Stimulated activated naive CD4-positive, alpha-beta T cell (primary cell): ENCODE measurements around the gene CCDC201.
"Not testable (repeated sequence)": the region's sequence is repeated elsewhere in the genome, so short reads cannot be mapped to it uniquely, and the experiment has no call there.

Experiments
- DNase-seq, 6 experiments: peaks; one replicate each; lab custom pipeline; 2025; lab: John Stamatoyannopoulos, UW

CCDC201 gene

GRCh38 chr7:45874408-45875131 lies 1.7 kb upstream of the CCDC201 start:
- DNase-seq: no peak

- DNase-seq: no peak
Measured at GRCh38 chr7:45873355-45873754, 473 bp upstream of the CCDC201 start.

DNA sequence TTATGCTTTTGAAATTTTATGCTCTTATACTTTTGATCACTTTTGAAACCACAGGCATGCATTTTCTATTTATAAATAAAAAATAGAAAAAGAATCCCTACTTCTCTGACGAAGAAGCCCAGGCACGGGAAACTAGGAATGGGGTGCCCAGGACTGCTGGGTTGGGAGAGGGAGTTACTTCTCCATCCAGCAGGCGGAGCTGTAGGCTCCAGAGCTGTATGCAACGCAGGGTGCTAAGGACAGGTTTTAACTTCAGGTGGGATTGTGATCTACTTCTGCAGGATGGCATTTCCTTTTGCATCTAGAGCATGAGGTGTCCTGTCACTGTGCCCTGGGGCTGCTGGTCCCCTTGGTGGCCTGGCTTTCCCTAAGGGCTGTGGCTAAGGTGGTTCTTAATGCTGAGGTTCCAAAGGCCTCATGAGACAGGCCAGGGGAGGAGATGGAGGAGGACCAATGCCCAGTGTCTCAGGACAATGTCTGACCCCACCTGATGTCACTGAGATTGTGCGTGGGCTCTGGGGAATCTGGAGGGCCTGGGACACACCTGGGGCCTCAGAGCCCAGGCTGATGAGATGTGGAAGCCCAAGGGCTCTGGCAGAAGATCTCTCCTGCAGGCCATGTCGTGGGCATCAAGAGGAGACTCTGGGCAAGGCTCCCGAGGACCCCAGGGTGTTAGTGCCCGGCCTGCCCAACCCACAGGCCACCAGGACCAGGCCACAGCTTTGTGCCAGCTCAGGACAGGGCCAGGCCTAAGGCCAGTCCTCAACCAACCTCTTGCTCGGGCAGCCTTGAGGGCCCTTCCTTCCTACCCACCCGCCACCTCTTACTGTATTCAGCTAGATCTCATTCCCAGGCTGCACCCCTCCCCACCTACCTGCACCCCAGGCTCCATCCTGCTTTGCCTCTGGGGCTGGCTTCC lies 507 bp downstream of the CCDC201 start:
- DNase-seq: no peak

GRCh38 chr7:45869426-45869825 lies 3.5 kb downstream of the CCDC201 start:
- DNase-seq: no peak

GRCh38 chr7:45867471-45867870 lies 5.4 kb downstream of the CCDC201 start:
- DNase-seq: no peak

- DNase-seq: no peak
Measured at GRCh38 chr7:45865594-45866410, 7.1 kb downstream of the CCDC201 start.

DNA sequence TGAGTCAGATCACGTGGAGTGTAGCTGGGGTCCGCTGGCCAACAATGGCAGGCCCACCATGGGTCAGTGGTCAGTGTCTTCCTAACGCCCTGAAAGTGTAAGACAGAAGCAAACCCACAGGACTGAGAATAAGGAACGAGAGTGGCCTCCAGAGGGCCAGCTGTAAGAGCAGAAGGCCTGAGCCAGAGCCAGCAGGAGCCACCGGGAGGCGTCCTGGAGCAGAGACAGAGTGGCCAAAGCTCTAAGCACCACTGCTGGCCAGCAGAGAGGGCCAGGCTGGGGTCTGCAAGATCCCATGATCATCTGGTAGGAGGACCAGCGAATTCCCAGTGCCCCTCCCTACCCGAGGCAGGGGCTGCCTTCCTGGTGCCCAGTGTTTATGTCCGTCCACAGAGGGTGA lies 9.2 kb downstream of the CCDC201 start:
- no peak for DNase-seq

DNA sequence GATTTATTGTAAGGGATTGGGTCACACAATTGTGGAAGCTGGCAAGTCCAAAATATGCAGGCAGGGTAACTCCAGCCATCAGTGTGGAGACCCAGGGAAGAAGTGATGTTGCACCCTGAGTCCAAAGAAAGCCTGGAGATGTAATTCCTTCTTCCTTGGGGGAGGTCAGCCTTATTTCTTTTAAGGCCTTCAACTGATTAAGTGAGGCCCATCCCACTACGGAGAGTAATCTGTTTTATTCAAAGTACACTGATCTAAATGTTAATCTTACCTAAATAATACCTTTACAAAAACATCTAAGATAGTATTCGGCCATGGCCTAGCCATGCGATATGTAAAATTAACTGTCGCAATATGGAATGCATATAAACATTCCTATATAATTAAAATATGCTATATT lies 16.0 kb downstream of the CCDC201 start:
- DNase-seq: not testable (repeated sequence)

- DNase-seq: not testable (repeated sequence)
Measured at GRCh38 chr7:45855680-45856079, 17.2 kb downstream of the CCDC201 start.

GRCh38 chr7:45853491-45853890 lies 19.4 kb downstream of the CCDC201 start:
- not testable (repeated sequence) for DNase-seq

DNA sequence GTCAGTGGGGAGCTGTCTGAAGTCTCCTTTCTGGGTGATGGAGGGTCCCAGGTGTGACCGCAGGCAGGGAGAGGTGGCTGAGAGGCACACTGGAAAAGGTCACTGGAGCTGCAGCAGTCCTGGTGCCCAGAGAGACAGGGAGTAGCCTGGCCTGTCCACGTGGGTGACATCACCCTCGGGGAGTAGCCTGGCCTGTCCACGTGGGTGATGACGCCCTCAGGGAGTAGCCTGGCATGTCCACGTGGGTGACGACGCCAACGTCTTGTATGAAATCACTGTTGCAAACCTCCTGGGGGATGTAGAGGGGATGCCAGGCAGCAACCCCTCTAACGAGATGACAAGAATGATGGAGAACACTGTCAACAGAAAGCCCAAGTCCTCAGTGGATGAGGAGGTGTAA lies 19.9 kb downstream of the CCDC201 start:
- not testable (repeated sequence) for DNase-seq

GRCh38 chr7:45848734-45849133 lies 24.1 kb downstream of the CCDC201 start:
- DNase-seq: not testable (repeated sequence)

DNA sequence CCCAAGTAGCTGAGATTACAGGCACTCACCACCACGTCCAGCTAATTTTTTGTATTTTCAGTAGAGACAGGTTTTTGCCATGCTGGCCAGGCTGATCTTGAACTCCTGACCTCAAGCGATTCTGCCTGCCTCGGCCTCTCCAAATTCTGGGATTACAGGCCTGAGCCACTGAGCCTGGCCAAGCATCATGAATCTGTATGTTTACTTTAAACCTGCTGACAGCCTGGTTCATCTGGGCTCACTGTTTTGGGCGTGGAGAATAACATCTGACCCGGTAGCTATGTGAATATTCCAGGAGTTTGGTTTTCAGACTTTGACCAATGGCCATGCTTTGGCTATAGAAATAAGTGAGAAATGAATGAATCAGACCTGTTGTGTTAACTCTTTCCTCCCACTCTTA lies 26.3 kb downstream of the CCDC201 start:
- not testable (repeated sequence) for DNase-seq

DNA sequence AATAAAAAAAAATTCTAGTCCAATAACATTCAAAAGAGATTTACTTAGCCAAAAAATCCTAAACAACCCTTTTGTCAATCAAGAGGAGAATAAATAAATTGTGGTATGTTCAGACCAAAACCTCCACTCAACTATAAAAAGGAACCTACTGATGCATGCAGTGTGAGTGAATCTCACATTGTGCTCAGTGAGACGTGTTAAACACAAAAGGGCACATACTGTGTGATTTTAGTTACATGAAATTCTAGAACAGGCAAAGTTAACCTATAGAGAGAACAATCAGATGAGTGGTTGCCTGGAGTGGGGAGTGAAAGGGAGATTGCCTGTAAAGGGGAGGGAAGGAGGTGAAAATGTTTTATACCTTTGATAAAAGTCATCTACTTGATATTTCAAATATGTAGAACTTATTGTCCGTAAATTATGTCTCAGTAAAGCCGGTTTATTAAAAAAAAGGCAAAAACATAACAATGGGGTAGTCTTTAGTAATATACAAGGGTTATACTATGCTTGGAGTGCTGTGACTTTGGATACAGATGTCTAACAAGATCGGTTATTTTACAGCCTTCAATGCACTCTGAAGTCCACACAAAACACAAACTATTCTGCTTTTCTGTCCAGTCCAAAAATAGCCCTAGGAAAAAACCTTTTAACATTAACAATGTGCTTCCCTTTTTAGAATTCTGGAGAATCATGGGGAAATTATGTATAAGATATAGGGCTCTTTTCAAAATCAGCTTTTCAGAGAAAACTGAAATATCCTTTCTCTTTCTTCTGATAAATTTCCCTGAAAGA lies 30.8 kb downstream of the CCDC201 start:
- DNase-seq: not testable (repeated sequence)

GRCh38 chr7:45838852-45839251 lies 34.0 kb downstream of the CCDC201 start:
- DNase-seq: not testable (repeated sequence)

DNA sequence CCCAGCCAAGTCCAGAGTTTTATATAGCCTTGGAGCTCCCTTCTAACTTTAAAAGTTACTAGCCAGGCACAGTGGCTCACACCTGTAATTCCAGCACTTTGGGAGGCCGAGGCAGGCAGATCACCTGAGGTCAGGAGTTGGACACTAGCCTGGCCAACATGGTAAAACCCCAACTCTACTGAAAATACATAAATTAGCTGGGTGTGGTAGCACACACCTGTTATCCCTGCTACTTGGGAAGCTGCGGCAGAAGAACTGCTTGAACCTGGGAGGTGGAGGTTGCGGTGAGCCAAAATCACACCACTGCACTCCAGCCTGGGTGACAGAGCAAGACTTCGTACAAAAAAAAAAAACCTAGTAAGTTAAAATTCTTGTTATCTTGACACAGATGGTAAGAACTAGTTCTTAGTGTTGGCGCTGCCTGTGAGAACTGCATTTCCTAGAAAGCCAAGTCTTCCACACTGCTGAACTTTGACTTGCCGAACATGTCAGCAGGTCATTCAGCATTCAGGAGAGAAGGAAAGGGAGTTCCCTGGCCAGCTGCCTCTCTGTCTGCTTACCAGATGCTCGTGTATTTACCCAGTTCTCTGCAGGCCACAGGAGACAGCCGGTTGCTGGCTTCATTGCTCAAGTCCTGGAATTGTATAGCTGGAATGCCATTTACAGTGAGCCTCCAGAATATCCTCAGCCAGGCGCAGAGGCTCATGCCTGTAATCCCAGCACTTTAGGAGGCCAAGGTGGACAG lies 40.3 kb downstream of the CCDC201 start:
- DNase-seq: not testable (repeated sequence)

DNA sequence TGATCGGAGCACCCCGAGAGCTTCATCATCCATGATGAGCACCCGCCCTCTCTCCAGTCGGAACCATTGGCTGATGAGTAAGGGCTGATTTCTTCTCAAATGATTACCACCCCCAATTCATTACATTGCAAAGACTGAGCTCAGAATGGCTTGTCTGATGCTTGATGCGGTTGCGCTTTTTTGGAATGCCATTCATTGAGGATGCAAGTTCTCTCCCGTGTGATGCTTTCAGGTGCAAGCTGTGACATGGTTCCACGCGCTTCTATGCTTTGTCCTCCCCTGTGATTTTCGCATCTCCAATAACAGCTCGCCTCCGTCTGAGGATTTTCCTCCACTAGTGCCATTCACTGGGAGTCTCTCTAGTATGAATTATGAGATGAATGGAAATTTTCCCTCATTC lies 43.0 kb downstream of the CCDC201 start:
- not testable (repeated sequence) for DNase-seq

DNA sequence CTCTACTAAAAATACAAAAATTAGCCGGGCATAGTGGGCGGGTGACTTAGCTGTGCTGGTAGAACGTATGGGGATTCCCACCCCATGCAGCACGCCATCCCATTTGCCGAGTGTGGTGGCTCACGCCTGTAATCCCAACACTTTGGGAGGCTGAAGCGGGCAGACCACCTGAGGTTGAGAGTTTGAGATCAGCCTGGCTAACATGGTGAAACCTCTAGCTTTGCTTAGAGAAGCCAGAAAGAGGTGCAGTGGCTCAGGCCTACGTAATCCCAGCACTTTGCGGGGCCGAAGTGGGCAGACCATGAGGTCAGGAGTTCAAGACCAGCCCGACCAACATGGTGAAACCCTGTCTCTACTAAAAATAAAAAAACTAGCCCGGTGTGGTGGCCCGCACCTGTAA lies 45.2 kb downstream of the CCDC201 start:
- DNase-seq: not testable (repeated sequence)

DNA sequence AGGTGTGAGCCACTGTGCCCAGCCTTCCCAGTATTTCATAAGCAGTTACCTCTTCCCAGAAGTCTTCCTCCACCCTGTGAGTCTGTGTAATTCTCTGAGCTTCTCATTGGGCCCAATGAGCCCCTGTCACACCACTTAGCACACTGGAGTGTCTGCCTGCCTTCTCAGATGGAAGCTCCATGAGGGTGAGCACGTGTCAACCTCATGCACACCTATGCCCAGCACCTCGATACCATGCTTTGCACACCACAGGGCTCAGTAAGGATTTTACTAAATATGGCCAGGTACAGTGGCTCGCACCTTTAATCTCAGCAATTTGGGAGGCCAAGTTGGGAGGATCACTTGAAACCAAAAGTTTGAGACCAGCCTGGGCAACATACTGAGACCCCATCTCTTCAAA lies 46.3 kb downstream of the CCDC201 start:
- DNase-seq: not testable (repeated sequence)

DNA sequence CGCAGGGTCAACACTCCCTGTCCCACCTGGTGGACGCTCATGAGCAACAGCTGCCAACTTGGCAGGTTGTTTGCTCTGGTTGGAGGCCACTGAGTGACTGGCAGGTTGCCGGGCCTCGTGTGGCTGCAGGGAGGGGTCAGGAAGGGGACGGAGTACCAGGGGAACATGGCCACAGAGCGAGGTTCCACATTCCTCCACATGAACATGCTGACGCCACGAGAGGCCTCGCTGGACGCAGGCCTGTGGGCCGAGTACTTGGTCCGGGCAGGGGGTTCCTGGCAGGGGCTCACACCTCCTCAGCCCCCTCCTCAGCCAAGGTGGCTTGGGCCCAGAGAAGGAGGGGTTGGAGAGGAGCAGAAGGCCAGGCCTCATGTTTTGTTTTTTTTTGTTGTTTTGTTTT lies 54.1 kb downstream of the CCDC201 start:
- DNase-seq: not testable (repeated sequence)

DNA sequence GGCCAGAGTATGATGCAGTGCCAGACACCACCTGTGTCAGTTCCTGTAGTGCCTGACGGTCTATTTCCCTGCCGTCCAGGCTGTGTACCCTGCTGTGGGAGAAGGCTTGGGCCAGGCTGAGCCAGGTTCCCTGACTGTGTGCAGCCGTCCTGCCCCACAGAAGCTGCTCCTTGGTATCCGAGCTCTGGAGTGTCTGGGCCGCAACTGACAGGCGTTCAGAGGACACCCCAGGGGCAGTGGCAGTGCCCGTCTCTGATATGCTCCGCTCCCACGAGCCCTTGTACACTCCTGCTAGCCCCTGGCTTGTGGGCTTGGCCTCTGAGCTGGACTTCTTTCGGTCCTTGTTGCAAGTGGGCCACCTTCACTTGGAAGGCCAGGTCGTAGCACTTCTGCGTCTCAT lies 55.0 kb downstream of the CCDC201 start:
- DNase-seq: not testable (repeated sequence)
